Pancreas (tissue), 10 donors: ENCODE data around the gene NRXN2. TPM values are rescaled to one million over a fixed set of nuclear protein-coding genes. Genes with fewer than 3 reads are reported as not detected.

ENCODE experiments used
- ATAC-seq, 4 donors: fragments of 200-7000 bp; cut with Tn5 transposase; one replicate each; pipeline versions ENCODE4 v1.8.0 to v1.9.1; 2020; ENCODE audit warnings: mild to moderate bottlenecking in 4 of 4, moderate library complexity in 4 of 4
- DNase-seq, 6 donors: peaks; one replicate each; pipeline ENCODE4 v3.0.0-alpha.2; 2020
- FAIRE-seq: peaks from 2 replicates; lab custom pipeline; 2012; peaks lifted over from hg19 to GRCh38; lab: Jason Lieb, UNC
- H3K27ac ChIP-seq, 4 donors: fragments of 200-600 bp; sonication (generic); 1 replicate in 3 of 4; 2 replicates in 1 of 4; pipeline versions ENCODE4 v1.5.0 to v1.8.0; 2020
- H3K27me3 ChIP-seq, 4 donors: fragments of 200-600 bp; one replicate each; pipeline ENCODE4 v1.8.0; 2021
- H3K36me3 ChIP-seq, 3 donors: fragments of 200-600 bp; sonication (generic) in 1 of 3; one replicate each; pipeline versions ENCODE4 v1.5.0 to v1.8.0; 2020 to 2021
- H3K4me1 ChIP-seq, 3 donors: fragments of 200-600 bp; one replicate each; pipeline ENCODE4 v1.8.0; 2021
- H3K4me3 ChIP-seq, 4 donors: fragments of 200-600 bp; sonication (generic) in 2 of 4; one replicate each; pipeline versions ENCODE4 v1.5.0 to v1.8.0; 2020 to 2021
- H3K9me3 ChIP-seq, 4 donors: fragments of 200-600 bp; one replicate each; pipeline ENCODE4 v1.8.0; 2021
- CTCF ChIP-seq, 4 donors: fragments of 200-600 bp; sonication (generic) in 3 of 4; IDR thresholded peaks; one replicate each; pipeline versions ENCODE4 v1.5.0 to v1.8.0; 2021; ENCODE audit warnings: antibody characterized with exemption in 4 of 4
- WGBS, 2 donors: extraction: QIAGEN DNeasy Blood & Tissue Kit; methylation state at CpG; one replicate each; pipeline ENCODE4 v1.1.7; 2013; 5-methylcytosine and 5-hydroxymethylcytosine counted together
- intact Hi-C, 3 donors: fragments of 100-400 bp; cut with DNase I; formaldehyde crosslinking; loops; one replicate each; pipeline versions ENCODE4 v1.11.1 to v1.14.2; 2022
- polyA plus RNA-seq, 2 donors: library from polyadenylated mRNA; stranded (reverse); fragments of 200-250 nt; gene quantifications; one replicate each; pipeline ENCODE4 v1.2.3, GENCODE V29; 2013
- total RNA-seq, 6 donors: library from RNA; stranded (reverse); fragmentation: NEBNext Ultra II Directional in 4 of 6; extraction: Animal tissue kit (Norgen Biotek cat#: 25700) in 4 of 6; gene quantifications; one replicate each; pipeline versions ENCODE4 v1.2.1 to v1.2.4, GENCODE V29; 2021 to 2023
- donor health status: healthy with polysubstance abuse.
- donor health status: DM: no; HTN: no; CAD: no; lungs with moderate emphysema.
- donor health status: DM: no; HTN: no; CAD: no.
- donor health status: control.
- donor health status: control.
- donor health status: Bipolar disorder and iron deficiency.
- donor health status: DM: yes; HTN: yes; CAD: no.
- donor health status: DM: no; HTN: no; CAD: no.
- donor health status: DM: no; HTN: no; CAD: no.
- donor health status: DM: yes; HTN: yes; CAD: no.

NRXN2 gene
- total and polyA plus RNA-seq, 8 donors, result 0.69 to 10.8 (median 2.1) TPM

GRCh38 chr11:64687643-64688533, 35.1 kb downstream of the NRXN2 start:
- intact Hi-C loops, result no loop called here
- peak overlapping the region in 2 of 4 donors; percentile 5 to 22 for H3K27ac ChIP-seq
- H3K27me3 ChIP-seq, result no peaks in the 10 kb centered on the region
- no peak for FAIRE-seq
- H3K4me1 ChIP-seq, result peaks cover 0 to 18% (median 10%) of the 10 kb centered on the region in 3 donors
- no peaks in the 10 kb centered on the region for H3K9me3 ChIP-seq
- peak; percentile 3 to 32 (median 16) for ATAC-seq
- 41 to 42% methylated on average over 19 of the region's 19 CpGs for WGBS, 2 donors
- peak overlapping the region in 1 of 4 donors; percentile 38 for H3K4me3 ChIP-seq
- H3K36me3 ChIP-seq, result no peaks in the 10 kb centered on the region
- DNase-seq, result peak in 2 of 6 donors; percentile 14 to 43
- no peak for TF ChIP-seq CTCF (IDR thresholded peaks at IDR 0.05)

- Histone ChIP-seq H3K27me3 (no peaks in the 10 kb centered on the region), H3K27ac (no peak overlapping the region), H3K9me3 (no peaks in the 10 kb centered on the region), H3K4me3 (no peak overlapping the region), H3K4me1 (peaks cover 0 to 18% (median 10%) of the 10 kb centered on the region in 3 donors), H3K36me3 (no peaks in the 10 kb centered on the region)
- WGBS, 2 donors, result 35 to 49% methylated on average over 5 to 6 of the region's 6 CpGs
- FAIRE-seq (no peak), DNase-seq (peak in 4 of 6 donors; percentile 78 to 92 (median 86)), ATAC-seq (peak; percentile 16 to 81 (median 76))
- TF ChIP-seq CTCF (IDR thresholded peaks at IDR 0.05), result no peak
- intact Hi-C loops, result no loop called here
Measured at GRCh38 chr11:64687204-64687603, 35.8 kb downstream of the NRXN2 start.

GRCh38 chr11:64686466-64687170, 36.4 kb downstream of the NRXN2 start:
- 81 to 83% methylated on average over 9 of the region's 9 CpGs for WGBS, 2 donors

GRCh38 chr11:64685536-64685935, 37.5 kb downstream of the NRXN2 start:
- peaks cover 0 to 18% (median 10%) of the 10 kb centered on the region in 3 donors for H3K4me1 ChIP-seq
- ATAC-seq (no peak), DNase-seq (no peak), FAIRE-seq (no peak)
- no peak for TF ChIP-seq CTCF (IDR thresholded peaks at IDR 0.05)
- intact Hi-C loops, result no loop called here
- no peak overlapping the region for H3K4me3 ChIP-seq
- H3K36me3 ChIP-seq, result no peaks in the 10 kb centered on the region
- no peaks in the 10 kb centered on the region for H3K9me3 ChIP-seq
- H3K27ac ChIP-seq, result no peak overlapping the region
- H3K27me3 ChIP-seq, result no peaks in the 10 kb centered on the region
- WGBS, 2 donors, result 87 to 92% methylated on average over 18 of the region's 18 CpGs

More at GRCh38 chr11:64686466-64687170, 36.4 kb downstream of the NRXN2 start:
- intact Hi-C loops, result no loop called here
- Histone ChIP-seq H3K4me3 (no peak overlapping the region), H3K4me1 (peaks cover 0 to 18% (median 10%) of the 10 kb centered on the region in 3 donors), H3K9me3 (no peaks in the 10 kb centered on the region), H3K36me3 (no peaks in the 10 kb centered on the region), H3K27ac (no peak overlapping the region), H3K27me3 (no peaks in the 10 kb centered on the region)
- DNase-seq, result no peak
- no peak for ATAC-seq
- FAIRE-seq, result no peak
- TF ChIP-seq CTCF (IDR thresholded peaks at IDR 0.05), result no peak
